Cardiac muscle cell (in vitro differentiated cells and primary cell): ENCODE data around the gene KIF27. TPM values are rescaled to one million over a fixed set of nuclear protein-coding genes. Genes with fewer than 3 reads are reported as not detected.

ENCODE experiments used
- DNase-seq, 2 donors: peaks; one replicate each; pipeline versions ENCODE4 v3.0.0 to v3.0.0-alpha.2; 2010 to 2017; ENCODE audit warnings: low read depth in 1 of 2, low spot score in 1 of 2
- H3K27ac ChIP-seq: fragments of 200-600 bp; sonication (generic); 2 replicates; pipeline ENCODE4 v1.5.1; 2016
- H3K27me3 ChIP-seq: fragments of 200-600 bp; sonication (generic); 2 replicates; pipeline ENCODE4 v1.6.0; 2016; ENCODE audit warnings: control low read depth
- H3K36me3 ChIP-seq: fragments of 200-600 bp; sonication (generic); 2 replicates; pipeline ENCODE4 v1.5.1; 2016; ENCODE audit warnings: control low read depth
- H3K4me1 ChIP-seq: fragments of 200-600 bp; sonication (generic); 2 replicates; pipeline ENCODE4 v1.8.1; 2017; ENCODE audit warnings: low read depth, mild to moderate bottlenecking, mixed run types
- H3K4me3 ChIP-seq: fragments of 200-600 bp; sonication (generic); 2 replicates; pipeline ENCODE4 v1.5.1; 2016; ENCODE audit warnings: mild to moderate bottlenecking
- H3K9me3 ChIP-seq: fragments of 200-600 bp; sonication (generic); 2 replicates; pipeline ENCODE4 v1.5.1; 2017; ENCODE audit warnings: low read depth, mild to moderate bottlenecking, control low read depth
- polyA plus RNA-seq: library from polyadenylated mRNA; unstranded; fragments of >200 nt; fragmentation: Nextera tagmentation; extraction: Ambion mirVana; gene quantifications from 2 replicates; pipeline ENCODE4 v1.2.1, GENCODE V29; 2016
- total RNA-seq: library from RNA; depleted of rRNA; stranded (reverse); fragments of >200 nt; gene quantifications from 2 replicates; pipeline ENCODE4 v1.2.3, GENCODE V29; 2016
- TF ChIP-seq, protein P1 (sequence below): IDR thresholded peaks from 2 replicates; pipeline ENCODE4 v1.5.1; 2012; ENCODE audit warnings: low read depth, mild to moderate bottlenecking, low read length

The KIF27 gene
- total and polyA plus RNA-seq, 2 experiments from 2014 or later, result 6.2 to 6.6 TPM

DNA sequence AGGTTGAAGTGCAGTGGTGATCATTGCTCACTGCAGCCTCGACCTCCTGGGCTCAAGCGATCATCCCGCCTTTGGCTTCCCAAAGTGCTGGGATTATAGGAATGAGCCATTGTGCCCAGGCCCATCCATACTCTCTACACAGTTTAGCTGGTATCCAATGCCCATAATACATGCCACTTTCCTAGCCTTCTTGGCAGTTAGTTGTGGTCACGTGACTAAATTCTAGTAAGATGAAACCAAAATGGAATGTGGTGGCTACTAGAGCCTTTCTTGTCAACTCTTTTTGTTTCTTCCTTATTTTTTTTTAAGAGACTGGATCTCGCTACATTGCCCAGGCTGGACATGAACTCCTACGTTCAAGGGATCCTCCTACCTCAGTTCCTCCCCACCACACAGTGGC lies 15.3 kb upstream of the KIF27 start:
- no peaks in the 10 kb centered on the region for H3K9me3 ChIP-seq
- H3K4me3 ChIP-seq, result no peak overlapping the region
- DNase-seq, result no peak
- TF ChIP-seq, protein P1, sequence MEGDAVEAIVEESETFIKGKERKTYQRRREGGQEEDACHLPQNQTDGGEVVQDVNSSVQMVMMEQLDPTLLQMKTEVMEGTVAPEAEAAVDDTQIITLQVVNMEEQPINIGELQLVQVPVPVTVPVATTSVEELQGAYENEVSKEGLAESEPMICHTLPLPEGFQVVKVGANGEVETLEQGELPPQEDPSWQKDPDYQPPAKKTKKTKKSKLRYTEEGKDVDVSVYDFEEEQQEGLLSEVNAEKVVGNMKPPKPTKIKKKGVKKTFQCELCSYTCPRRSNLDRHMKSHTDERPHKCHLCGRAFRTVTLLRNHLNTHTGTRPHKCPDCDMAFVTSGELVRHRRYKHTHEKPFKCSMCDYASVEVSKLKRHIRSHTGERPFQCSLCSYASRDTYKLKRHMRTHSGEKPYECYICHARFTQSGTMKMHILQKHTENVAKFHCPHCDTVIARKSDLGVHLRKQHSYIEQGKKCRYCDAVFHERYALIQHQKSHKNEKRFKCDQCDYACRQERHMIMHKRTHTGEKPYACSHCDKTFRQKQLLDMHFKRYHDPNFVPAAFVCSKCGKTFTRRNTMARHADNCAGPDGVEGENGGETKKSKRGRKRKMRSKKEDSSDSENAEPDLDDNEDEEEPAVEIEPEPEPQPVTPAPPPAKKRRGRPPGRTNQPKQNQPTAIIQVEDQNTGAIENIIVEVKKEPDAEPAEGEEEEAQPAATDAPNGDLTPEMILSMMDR, result no peak
- H3K27me3 ChIP-seq, result no peaks in the 10 kb centered on the region
- H3K27ac ChIP-seq, result no peak overlapping the region
- no peaks in the 10 kb centered on the region for H3K4me1 ChIP-seq
- no peaks in the 10 kb centered on the region for H3K36me3 ChIP-seq

DNA sequence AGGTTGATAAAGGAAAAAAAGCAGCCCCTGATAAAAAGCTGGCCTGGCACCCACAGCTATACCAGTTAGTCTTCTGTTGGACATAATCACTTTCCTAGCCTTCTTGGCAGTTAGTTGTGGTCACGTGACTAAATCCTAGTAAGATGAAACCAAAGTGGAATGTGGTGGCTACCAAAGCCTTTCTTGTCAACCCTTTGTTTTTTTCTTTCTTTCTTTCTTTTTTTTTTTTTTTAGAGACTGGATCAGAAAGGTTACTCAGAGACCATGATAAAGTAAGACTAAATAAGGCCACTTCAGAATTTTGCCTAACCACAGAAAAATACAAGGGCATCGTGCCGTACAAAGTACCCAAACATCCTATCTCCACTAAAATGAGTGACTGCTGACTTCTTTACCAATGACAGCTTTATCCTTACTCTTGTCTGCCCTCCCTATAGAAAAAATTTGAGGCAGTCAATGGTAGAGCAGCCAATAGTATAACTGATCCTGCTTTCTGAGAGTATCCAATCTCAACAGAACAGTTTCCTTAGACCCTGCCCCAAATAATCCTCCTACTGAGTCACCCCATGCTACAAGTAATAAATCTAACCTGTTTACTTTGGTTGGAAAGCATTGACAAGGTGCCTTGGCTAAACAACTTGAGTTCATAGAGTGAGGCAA lies 14.2 kb upstream of the KIF27 start:
- H3K27ac ChIP-seq, result no peak overlapping the region
- TF ChIP-seq, protein P1, result no peak
- H3K4me3 ChIP-seq, result no peak overlapping the region
- H3K27me3 ChIP-seq, result no peaks in the 10 kb centered on the region
- no peaks in the 10 kb centered on the region for H3K4me1 ChIP-seq
- H3K9me3 ChIP-seq, result no peaks in the 10 kb centered on the region
- DNase-seq, result peak in 1 of 2 donors; percentile 87
- no peaks in the 10 kb centered on the region for H3K36me3 ChIP-seq

DNA sequence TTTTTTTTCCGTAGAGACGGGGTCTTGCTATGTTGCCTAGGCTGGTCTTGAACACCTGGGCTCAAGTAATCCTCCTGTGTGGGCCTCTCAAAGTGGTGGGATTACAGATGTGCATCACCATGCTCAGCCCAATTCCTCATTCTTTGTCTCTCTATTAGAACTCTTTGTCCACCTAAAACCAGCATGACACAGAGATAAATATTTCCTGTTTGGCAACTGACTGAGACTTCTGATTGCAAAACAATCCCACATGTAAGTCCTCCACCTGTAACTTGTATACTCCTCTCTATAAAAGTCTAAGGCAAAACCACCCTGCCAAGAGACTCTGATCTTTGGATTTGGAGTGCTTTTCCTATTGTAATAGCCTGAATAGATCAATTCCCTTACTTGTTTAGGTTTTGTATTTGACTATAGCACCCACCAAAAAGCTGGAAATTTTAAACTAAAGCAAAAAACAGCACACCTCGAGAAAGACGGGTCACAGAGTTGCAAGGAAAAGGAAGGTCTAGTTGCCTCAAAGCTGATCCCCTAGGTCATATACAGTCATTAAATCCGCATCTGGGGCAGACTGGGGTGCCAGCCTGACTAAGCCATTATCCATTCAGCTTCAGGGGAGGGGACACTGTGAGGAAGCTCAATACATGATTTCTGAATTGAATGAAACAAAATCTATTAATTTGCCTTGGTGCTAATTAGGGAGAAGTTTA lies 13.5 kb upstream of the KIF27 start:
- peak in 1 of 2 donors; percentile 75 for DNase-seq
- H3K4me1 ChIP-seq, result no peaks in the 10 kb centered on the region
- H3K36me3 ChIP-seq, result no peaks in the 10 kb centered on the region
- no peaks in the 10 kb centered on the region for H3K9me3 ChIP-seq
- H3K27me3 ChIP-seq, result no peaks in the 10 kb centered on the region
- H3K27ac ChIP-seq, result no peak overlapping the region
- TF ChIP-seq, protein P1, result no peak
- H3K4me3 ChIP-seq, result no peak overlapping the region

DNA sequence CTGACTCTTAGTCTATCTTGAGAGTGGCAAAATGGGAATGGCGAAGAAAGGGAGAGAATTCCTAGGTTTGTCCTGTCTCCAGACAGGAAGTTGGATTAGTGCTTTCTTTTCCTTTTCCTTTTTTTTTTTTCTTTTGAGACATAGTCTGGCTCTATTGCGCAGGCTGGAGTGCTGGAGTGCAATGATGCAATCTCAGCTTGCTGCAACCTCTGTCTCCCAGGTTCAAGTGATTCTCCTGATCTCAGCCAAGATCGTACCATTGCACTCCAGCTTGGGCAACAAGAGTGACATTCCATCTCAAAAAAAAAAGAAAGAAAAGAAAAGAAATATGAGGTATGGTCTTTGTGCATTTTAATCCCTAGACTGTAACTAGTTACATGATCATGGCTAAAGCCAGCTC lies 12.6 kb upstream of the KIF27 start:
- no peaks in the 10 kb centered on the region for H3K9me3 ChIP-seq
- no peaks in the 10 kb centered on the region for H3K27me3 ChIP-seq
- H3K36me3 ChIP-seq, result no peaks in the 10 kb centered on the region
- no peak overlapping the region for H3K4me3 ChIP-seq
- H3K27ac ChIP-seq, result no peak overlapping the region
- TF ChIP-seq, protein P1, result no peak
- peak in 1 of 2 donors; percentile 88 for DNase-seq
- H3K4me1 ChIP-seq, result no peaks in the 10 kb centered on the region

GRCh38 chr9:83932851-83933250 lies 11.6 kb upstream of the KIF27 start:
- H3K36me3 ChIP-seq, result no peaks in the 10 kb centered on the region
- TF ChIP-seq, protein P1, result no peak
- H3K9me3 ChIP-seq, result no peaks in the 10 kb centered on the region
- no peaks in the 10 kb centered on the region for H3K27me3 ChIP-seq
- H3K27ac ChIP-seq, result no peak overlapping the region
- DNase-seq, result no peak
- H3K4me1 ChIP-seq, result no peaks in the 10 kb centered on the region
- no peak overlapping the region for H3K4me3 ChIP-seq
